Hepatocyte (in vitro differentiated cells): ENCODE data around the gene OR9Q1.

ENCODE experiments used
- CTCF ChIP-seq: fragments of 200-600 bp; sonication (generic); IDR thresholded peaks from 2 replicates; pipeline ENCODE4 v1.5.1; 2016; ENCODE audit warnings: antibody characterized with exemption, mild to moderate bottlenecking; ENCODE audit not compliant: poor library complexity
- EZH2phosphoT487 ChIP-seq: fragments of 200-600 bp; sonication (generic); IDR thresholded peaks from one replicate; pipeline ENCODE4 v1.6.1; 2018; ENCODE audit warnings: antibody characterized with exemption, mild to moderate bottlenecking, low read depth, moderate library complexity; ENCODE audit not compliant: unreplicated experiment, severe bottlenecking

- TF ChIP-seq CTCF = no peak
- no peak for TF ChIP-seq EZH2phosphoT487
These were observed 204.4 kb downstream of the OR9Q1 start for GRCh38 chr11:58227956-58228615.
